ENCODE measurements around the gene NPHS1. TPM values are rescaled to one million over a fixed set of nuclear protein-coding genes. Genes with fewer than 3 reads are reported as not detected.
A peak's percentile ranks its signal among the peaks of the same experiment; 100 is the strongest.

Gene NPHS1
- total and polyA plus RNA-seq, 2 of the 8 experiments (the other 6 are each of a cell fraction or from before 2014, with no cell fraction given), result 1.3 to 1.4 TPM

GRCh38 chr19:35846038-35846668 lies 6.2 kb downstream of the NPHS1 start (continued):
- peak; percentile 28 for TF ChIP-seq KDM4A (IDR thresholded peaks at IDR 0.05; ENCODE audit: low read depth, low read length, severe bottlenecking)
- TF ChIP-seq TAF7 (optimal IDR thresholded peaks at IDR 0.05; ENCODE audit: borderline replicate concordance, low read depth, low read length), result no peak
- no peak for TF ChIP-seq CREB1 (IDR thresholded peaks at IDR 0.05)
- no peak for TF ChIP-seq GABPA (IDR thresholded peaks at IDR 0.05; ENCODE audit: borderline replicate concordance, insufficient read depth, low read length)
- TF ChIP-seq BCL11A (IDR thresholded peaks at IDR 0.05; ENCODE audit: low read depth in 2 of 2, low read length in 2 of 2), result no peak
